Measurements from ENCODE around the gene ADGRG2. TPM values are rescaled to one million over a fixed set of nuclear protein-coding genes. Genes with fewer than 3 reads are reported as not detected.
"Not testable (repeated sequence)": the region's sequence is repeated elsewhere in the genome, so short reads cannot be mapped to it uniquely, and the experiment has no call there.

The ADGRG2 gene
- polyA plus RNA-seq, 1 donor: 2.5 TPM

DNA sequence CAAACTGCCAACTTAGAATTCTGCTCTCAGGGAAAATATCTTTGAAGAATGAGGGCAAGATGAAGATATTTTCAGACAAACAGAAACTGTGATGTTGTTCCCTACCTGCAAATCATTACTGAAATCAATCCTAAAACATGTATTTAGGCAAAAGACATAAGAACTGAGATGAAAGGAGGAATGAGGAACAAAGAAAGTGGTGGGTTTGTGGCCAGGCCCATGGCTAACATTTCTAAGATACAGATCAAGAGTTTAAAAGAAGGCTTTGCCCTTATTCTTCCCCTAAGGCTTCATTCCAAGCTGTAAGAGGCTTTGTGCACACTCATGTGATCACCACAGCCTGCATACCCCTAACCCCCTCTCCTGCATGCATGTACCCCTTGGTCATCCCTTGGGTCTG lies 46.5 kb downstream of the ADGRG2 start:
- no peak for DNase-seq

DNA sequence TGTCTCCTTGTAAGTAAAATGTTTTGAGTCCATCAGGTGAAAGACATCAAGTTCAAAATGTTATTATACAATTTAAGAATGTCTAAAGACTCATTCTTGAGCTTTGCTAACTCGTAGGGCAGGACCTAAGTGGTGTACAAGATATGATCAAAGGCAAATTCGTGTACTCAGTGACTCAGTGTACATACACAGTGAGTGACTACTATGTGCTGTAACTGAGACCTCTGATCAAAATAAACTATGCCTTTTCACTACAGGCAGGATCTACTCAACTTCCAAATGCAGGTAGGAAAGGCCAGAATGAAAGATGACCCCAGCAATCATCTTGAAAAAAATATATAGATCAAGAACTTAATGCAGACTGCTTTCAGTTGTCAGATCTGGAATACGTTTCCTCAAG lies 49.9 kb downstream of the ADGRG2 start:
- no peak for DNase-seq

DNA sequence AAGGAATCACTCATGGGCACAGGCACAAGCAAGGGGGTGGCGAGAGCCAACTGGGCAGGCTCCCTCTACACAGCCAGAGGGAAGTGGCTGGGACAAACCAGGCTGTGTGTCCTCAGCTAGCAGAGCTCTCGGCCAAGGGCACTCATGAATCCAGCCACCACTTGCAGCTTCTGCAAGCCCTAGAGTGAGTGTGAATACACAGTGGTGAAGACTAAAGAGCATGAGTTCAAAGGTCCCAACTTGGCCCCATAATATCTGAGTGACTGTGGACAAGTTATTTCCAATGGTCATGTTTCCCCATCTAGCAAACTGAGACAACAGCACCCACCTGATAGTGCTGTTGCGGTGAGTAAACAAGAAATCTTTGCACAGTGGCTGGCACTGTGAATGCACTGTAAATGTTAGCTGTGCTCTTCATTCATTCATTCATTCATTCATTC lies 51.7 kb downstream of the ADGRG2 start:
- no peak for DNase-seq

DNA sequence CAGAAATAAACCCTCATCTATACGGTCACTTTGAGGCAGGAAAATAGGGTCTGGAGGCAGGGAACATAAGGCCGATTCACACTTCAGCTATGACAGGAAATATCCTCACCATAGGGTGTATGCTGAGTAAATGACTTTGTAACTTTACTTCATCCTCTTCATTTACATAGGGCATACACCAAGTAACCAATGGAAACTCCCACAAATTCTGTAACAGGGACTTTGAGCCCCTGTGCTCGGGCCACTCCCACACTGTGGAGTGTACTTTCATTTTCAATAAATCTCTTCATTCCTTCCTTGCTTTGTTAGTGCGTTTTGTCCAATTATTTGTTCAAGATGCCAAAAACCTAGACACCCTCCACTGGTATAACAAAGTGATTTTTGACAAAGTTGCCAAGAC lies 55.3 kb downstream of the ADGRG2 start:
- not testable (repeated sequence) for DNase-seq

DNA sequence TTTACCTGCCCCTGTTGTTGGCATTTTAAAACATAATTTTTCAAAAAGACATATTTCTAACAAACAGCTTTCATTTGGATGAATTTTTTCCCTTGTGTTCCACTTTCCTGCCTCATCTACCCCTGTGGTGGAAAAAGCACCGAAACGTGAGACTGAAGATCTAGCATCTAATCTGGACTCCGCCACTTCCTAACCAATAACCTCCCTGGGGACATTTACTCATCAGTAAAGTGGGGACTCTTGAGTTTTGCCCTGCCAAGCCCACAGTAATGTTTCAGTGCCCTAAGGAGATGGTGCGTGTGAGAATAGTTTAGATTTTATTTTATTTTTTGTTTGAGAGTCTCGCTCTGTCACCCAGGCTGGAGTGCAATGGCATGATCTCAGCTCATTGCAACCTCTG lies 56.7 kb downstream of the ADGRG2 start:
- no peak for DNase-seq

DNA sequence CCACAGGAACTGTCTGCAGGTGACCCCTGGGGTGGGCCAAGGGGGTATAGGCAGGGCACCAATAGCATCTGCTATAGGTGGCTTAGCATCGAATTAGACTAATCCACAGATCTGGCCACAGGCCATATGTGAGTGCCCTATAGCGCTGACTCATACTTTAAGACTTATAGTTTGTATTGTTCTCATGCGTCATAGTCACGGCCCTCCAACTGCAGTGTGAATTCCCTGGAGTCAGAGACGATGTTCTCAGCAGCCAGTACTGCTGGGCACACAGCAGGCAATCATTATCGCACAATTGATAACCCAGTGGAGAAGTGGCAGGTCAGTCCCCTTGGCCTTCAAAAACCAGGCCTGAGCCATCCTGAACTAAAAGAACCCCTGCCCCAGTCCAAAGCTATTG lies 58.1 kb downstream of the ADGRG2 start:
- no peak for DNase-seq

DNA sequence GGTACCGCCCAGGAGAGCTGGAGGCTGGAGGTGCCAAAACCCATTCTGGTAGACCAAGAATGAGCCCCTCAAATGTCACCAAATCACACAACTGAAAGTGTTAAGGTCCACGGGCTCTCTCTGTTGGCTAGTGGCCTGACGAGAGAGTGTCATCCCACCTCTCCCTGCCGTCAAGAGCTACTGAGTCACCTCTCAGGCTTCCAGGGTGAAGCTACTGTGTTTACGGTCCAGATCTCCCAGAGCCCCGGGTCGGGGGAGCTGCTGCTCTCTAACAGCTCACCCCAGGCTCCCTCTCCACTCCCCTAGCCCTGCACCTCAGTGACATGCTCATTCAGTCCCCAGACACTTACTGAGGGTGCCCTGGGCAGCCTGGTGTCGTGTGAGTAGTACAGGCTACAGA lies 59.2 kb downstream of the ADGRG2 start:
- DNase-seq: no peak

DNA sequence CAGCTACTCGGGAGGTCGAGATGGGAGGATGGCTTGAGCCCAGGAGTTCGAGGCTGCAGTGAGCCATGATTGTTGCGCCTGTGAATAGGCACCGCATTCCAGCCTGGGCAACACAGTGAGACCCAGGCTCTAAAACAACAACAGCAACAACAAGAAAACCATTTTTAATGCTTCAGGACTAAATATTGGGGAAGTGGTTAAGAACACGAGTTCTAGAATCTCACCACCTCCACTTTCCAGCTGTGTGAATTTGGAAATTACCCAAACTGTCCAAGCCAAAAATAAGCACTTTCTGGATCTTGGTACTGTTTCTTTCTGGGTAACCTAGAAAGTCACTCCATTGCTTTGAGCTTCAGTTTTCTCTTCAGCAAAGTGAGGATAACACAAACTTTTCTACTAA lies 63.2 kb downstream of the ADGRG2 start:
- DNase-seq: no peak

DNA sequence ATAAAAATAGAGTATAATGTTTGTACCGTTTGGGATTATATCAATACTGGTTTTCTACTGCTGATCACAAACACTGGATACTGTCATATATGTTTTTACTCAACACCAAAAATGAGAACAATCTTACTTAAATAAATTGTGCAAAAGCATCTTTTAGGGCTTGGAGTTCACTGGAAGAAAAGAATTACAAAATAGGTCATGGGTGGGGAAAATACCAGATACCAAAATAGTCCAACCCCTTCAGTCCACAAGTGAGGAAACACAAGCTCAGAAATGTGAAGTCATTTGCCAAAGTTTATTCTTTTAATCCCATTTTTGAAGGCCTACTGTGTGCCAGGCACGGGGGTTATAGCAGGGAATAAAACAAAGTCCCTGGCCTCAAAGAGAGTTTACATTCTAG lies 64.4 kb downstream of the ADGRG2 start:
- no peak for DNase-seq

DNA sequence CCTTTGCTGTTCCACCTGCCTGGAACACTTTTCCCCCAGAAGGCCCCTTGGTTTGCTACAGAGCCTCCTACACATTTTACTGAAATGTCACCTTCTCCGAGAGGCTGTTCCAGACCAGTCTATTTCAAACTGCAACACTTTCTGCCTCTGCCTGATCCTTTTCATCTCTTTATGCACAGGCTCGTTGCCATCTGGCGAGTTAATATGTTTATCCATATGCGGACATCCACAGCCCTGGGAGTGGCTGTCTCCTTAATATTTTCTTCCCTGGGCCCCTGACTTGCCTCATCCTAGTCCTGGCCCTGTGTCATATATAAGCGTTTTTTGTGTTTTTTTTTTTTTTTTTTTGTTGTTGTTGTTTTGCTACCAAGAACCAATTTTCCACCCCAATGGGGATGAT lies 73.2 kb downstream of the ADGRG2 start:
- DNase-seq: no peak

DNA sequence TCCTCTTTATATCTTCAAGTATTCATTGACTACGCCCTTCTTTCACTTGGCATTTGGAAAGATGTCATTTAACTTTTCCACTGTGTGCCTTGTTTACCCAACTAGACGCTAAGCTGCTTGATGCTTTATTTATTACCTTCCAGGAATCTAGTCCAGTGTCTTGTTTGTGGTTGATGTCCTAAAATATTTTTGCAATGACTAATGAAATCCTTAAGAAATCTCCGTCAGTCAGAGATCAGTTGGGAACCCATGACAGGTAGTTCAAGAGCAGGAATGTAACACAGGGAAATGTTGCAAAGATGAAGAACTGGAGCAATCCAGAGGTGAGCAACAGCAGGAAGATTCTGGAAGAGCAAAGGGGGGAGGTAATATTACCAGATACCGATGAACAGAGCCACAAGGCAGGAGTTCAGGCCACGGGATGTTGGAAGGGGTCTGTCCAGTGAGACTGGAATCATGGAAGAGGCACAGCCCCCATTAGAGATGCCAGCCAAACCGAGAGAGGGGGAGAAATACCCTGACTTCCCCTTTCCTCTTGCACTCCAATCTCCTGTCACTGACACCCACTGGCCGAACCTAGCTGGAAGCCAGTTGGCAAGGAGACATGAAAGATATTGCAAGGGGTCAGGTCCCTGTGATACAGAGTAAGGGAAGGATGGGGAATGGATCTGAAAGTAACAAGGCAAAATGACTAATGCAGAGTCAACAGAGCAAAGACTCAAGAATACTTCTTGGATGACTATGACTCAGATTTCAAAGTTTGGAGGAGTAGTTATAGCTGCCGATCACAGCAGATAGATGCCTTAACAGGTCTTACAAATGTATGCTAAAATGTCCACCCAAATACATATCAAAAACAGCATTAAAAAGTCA lies 75.7 kb downstream of the ADGRG2 start:
- DNase-seq: no peak

DNA sequence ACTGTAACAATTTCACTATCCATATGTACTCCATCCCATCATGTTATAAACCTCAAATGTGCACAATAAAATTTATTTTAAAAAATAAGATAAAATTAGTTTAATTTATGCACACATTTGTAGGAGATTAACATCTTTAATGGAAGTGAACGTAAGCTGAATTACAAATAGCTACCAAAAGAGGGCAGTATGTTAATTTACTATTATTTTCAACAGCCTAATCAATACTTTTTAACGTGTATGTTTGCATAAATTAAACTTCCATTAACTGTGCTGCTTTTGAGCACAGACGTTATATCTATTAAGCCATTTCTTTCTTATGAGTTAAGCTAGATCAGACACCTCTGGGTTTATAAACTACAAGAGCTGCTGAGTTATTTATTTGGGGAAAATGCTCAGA lies 81.9 kb downstream of the ADGRG2 start:
- no peak for DNase-seq

DNA sequence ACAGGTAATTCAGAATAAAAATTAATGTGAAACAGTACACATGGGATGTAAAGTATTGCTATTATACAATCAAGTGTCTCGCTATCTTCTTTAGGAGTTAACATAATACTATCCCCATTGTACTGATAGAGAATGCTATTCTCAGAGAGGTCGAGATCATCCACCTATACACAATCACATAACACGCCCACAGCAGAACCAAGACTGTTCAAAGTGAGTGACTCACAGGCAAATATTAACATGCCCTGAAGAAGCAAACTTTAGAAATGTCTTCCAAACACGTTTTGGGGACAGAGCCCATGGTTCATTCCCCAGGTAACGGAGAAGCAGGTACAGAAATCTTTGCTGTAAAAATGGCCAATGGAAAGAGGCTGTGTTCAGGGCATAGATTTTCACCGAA lies 88.2 kb downstream of the ADGRG2 start:
- no peak for DNase-seq

DNA sequence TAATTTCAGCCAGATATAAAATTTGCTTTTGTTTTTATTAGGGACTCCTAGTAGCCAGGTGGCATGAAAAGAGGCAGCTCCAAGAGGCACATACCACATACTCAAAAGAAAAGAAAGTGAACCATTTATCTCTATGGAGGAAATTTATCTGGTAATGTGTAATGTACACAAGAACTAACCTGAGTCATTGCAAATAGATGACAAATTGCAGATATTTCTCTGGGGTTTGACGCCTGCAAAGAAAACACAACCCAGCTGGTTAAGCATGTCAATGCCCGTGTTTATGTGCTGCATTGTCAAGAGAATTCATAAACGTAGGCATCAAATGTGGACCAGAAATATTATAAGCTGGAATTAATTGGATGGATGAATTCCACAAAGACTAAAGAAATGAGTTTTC lies 91.5 kb downstream of the ADGRG2 start:
- no peak for DNase-seq

DNA sequence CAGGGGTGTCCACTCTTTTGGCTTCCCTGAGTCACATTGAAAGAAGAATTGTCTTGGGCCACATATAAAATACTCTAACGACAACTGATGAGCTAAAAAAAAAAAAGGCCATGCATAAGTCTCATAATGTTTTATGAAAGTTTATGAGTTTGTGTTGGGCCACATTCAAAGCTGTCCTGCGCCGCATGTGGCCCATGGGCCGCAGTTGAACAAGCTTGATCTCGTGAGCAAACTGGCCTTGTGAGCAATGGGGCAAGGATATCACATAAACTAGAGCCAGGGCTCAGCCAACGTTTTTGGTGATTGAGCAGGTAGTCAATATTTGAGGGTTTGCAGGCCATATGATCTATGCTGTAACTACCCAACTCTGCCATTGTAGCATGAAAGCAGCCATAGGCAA lies 93.7 kb downstream of the ADGRG2 start:
- DNase-seq: no peak

DNA sequence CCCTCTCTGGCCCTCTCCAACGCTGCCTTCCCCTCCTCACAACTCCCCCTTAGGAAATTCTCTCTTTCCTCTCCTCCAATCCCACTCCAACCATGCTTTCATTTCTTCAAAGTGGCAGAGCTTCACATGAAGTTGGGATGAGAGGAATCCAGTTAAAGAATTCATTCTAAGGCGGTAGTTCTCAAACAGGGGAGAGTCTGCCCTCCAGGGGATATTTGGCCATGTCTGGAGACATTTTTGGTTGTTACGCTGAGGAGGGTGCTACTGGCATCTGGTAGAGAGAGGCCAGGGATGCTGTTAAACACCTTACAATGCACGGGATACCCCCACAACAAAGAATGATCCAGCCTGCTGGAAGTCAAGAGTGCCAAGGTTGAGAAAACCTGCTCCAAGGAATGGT lies 97.9 kb downstream of the ADGRG2 start:
- DNase-seq: no peak

DNA sequence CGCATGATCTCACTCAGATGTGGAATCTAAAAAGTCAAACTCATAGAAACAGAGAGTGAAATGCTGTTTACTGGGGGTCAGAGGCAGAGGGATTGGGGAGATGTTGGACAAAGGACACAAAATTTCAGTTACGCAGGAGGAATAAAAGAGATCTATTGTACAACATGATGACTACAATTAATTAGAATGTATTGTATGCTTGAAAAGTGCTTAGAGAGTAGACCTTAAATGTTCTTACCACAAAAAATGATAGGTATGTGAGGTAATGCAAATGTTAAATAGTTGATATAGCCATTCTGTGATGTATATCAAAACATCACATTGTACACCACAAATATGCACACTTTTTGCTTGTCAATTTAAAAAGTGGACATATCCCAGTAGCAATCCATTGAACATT lies 102.3 kb downstream of the ADGRG2 start:
- DNase-seq: no peak

DNA sequence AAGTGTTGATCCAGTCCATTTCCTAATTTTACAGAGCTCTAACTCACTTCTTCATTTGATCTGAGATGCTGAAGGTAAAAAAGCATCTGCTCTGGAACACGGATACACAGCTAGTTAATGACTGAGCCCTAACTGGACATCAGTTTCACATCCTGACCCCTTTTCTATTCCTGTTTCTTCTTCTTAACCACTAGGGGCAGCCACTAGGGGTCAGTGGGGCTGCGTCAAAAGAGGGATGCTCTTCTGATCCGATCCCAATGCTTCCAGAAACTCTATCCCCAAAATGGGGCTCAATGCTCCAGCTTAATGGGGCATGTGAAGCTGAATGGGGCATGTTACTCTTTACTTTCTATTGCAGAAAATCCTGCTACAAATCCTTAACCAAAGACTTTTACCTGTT lies 105.0 kb downstream of the ADGRG2 start:
- peak; percentile 15 for DNase-seq

DNA sequence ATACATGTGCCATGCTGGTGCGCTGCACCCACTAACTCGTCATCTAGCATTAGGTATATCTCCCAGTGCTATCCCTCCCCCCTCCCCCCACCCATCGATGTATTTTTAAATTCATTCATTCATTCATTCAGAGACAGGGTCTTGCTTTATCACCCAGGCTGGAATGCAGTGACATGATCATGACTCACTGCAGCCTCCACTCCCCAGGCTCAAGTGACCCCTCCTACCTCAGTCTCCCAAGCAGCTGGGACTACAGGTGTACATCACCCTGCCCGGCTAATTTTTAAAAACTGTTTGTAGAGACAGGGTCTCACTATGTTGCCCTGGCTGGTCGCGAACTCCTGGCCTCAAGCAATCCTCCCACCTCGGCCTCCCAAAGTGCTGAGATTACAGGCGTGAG lies 105.7 kb downstream of the ADGRG2 start:
- DNase-seq: not testable (repeated sequence)

DNA sequence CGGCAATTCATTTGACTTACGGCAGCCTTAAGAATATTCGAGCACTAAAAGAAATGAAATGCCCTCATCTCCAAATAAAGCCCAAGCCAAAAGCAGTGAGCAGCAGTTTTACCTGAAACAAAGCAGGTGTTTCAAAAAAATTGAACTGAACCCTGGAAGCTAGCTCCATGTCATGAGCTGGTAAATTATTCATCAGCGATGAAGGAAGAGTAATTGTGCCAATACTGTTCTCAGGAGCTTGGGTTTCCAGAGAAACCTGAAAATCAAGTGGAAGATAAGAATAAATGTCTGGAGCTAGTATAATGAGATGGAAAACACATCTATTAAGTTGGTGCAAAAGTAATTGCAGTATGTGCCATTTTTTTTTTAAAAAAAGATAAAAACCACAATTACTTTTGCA lies 114.4 kb downstream of the ADGRG2 start:
- DNase-seq: no peak

DNA sequence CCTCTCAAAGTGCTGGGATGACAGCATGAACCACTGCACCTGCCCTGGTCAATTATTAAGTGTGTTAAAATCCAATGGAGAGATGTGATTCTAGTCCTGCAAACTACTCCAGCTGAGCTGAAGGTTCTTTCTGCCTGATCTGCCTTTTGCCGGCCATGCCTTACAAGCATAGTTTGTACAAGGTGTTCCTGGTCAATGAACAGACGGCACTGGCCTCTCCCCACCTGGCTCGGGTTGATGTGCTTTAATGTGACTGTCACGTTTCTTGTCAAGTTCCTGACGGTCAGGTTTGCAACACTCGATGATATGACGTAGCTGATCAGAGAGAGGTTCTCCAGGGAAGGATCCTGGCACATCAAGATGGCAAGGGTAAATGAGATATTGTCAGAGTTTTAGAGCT lies 115.3 kb downstream of the ADGRG2 start:
- DNase-seq: no peak

DNA sequence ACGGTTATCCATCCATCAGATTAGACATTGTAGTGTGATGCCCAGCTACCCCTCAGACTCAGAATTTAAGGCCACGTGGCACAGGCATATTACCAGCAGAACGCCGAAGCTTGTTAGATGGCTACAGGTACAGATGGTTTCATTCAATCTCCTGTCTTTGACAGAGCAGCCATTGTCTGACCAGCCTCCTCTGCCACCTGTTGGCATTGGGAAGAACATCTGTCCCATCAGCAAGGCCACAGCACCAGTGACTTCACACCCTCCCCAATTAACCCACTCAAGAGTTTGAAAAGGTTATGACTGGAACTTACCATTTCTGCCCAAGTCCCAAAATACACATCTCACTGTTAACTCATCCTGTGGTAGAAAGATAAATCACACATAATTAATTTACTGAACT lies 116.4 kb downstream of the ADGRG2 start:
- DNase-seq: no peak

DNA sequence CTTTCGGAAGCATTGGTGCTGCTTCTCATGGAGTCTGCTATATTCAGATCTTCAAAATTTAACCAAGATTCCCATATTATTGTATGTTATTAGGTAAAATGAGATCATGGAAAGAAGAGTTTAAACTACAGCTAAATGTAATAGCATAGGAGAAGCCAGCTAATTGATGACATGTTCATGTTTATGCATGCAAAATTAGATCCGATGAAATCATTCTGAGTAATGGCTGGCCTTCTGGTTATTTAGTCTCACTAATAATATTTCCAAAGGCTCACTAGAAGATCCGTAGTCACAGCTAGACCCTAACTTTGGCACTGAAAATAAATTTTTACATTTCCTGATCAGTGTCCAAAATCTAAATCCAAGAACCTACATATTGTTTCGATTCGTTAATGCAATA lies 118.5 kb downstream of the ADGRG2 start:
- DNase-seq: no peak

DNA sequence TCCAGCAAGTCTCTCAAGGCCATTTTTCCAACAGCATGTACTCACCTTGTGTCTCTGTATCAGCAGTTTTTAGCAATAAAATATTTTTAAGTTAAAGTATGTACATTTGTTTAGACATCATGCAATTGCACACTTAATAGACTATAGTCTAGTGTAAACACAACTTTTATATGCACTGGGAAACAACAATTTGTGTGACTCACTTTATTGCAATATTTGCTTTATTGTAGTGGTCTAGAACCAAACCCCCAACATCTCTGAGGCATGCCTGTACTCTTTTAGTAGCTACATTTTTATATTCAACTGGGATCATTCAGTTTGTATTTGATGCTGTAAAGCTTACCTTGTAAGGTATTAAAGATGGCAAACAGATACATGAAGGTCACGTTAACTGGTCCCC lies 123.6 kb downstream of the ADGRG2 start:
- no peak for DNase-seq

DNA sequence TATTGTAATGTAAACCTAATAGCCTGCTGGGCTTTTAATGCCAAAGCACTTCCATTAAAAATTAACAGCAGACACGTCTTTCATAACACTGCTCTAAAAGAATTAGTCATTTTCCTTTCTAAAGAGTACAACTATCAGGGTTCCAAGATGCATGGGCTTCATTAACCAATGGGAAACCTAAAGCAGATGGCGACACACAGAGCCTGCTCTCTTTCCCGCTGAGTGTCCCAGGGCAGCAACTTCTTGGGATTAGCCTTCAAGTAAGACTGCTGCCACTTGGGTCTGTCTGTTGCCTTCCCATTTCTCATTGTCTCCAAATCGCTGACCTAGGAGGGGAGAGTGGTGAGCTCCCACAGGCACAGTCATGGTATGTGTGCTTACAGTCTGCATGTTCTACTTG lies 124.4 kb downstream of the ADGRG2 start:
- DNase-seq: no peak
